Measurements from ENCODE around the gene FOXN3.

The FOXN3 gene

DNA sequence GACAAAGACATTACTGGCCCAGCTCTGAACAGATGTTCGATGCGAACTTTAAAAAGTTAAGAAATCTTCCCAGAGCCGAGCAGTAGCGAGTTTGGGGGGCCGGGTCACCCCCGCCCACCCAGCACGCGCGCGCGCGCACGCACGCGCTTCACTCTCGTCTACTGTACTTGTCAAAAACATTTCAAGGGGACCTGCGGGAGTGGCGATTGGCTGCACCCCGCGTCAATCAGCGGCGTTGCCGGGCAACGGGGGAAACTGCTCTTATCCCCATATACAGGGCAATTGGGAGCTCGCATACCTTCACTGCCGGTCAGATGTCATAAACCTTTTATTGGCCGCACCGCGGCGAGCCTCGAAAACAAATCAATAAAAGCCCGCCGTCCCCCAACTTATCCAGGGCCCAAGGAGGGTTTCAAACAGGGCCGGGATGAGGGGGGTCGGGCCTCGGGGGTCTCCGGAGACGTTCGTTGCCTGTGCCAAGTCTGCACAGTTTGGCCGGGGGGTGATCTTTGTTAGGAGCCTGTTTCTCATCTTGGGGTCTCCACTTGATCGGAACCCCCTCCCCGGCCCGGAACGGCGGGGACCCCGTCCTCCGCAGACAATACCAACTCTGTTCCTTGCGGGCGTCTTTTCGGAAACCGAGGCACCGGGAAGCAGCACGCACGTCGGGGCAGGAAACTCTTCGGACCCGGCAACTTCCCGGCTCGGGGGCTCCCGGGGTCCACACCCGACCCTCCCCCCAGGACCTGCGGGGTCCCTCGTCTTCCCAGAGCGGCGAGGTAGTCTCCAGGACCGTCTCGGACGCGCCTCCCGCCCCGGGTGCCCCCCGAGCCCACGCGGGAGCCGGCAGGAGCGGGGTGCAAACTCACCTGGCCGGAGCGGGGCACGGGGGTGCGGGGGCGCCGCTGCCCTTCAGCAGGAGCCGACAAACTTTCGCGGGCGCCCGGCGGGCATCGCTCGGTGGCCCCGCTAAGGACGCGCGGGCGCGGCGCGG is 734 bp downstream of the FOXN3 start:
- H3K27ac ChIP-seq (ENCODE audit: low read length) = peak overlapping the region; percentile 48
- peaks cover 17% of the 10 kb centered on the region for H3K79me2 ChIP-seq (ENCODE audit: low read length)
- H3K4me2 ChIP-seq (ENCODE audit: low read length) = peak overlapping the region; percentile 90
- no peaks in the 10 kb centered on the region for H3K27me3 ChIP-seq (ENCODE audit: low read depth, low read length)
- peaks cover 12% of the 10 kb centered on the region for H3K36me3 ChIP-seq (replicated peaks; ENCODE audit: low read depth, low read length)
- TF ChIP-seq EZH2phosphoT487 (IDR thresholded peaks at IDR 0.05; ENCODE audit: low read depth) = no peak
- no peaks in the 10 kb centered on the region for H3K9me3 ChIP-seq (ENCODE audit: insufficient read depth, low read length)
- H2AFZ ChIP-seq (ENCODE audit: low read depth, low read length) = peak overlapping the region; percentile 62; the same call in 1 of the 2 replicates
- H3K9ac ChIP-seq (ENCODE audit: low read length) = peak overlapping the region; percentile 85
- peaks cover 12% of the 10 kb centered on the region for H3K4me1 ChIP-seq (ENCODE audit: low read length)
- peak overlapping the region; percentile 94 for H3K4me3 ChIP-seq (ENCODE audit: low read length)
- peaks cover 4% of the 10 kb centered on the region; the same call in 1 of the 2 replicates for H4K20me1 ChIP-seq (ENCODE audit: insufficient read depth, low read length)

- Histone ChIP-seq H3K27ac (ENCODE audit: low read length) (no peak overlapping the region), H3K79me2 (ENCODE audit: low read length) (peaks cover 17% of the 10 kb centered on the region), H3K4me2 (ENCODE audit: low read length) (peak overlapping the region; percentile 90), H3K36me3 (replicated peaks; ENCODE audit: low read depth, low read length) (peaks cover 14% of the 10 kb centered on the region), H3K4me1 (ENCODE audit: low read length) (peaks cover 12% of the 10 kb centered on the region), H2AFZ (ENCODE audit: low read depth, low read length) (no peak overlapping the region), H3K9me3 (ENCODE audit: insufficient read depth, low read length) (no peaks in the 10 kb centered on the region), H3K4me3 (ENCODE audit: low read length) (peak overlapping the region; percentile 94; the same call in 1 of the 2 replicates), H4K20me1 (ENCODE audit: insufficient read depth, low read length) (peaks cover 10% of the 10 kb centered on the region; the same call in 1 of the 2 replicates), H3K9ac (ENCODE audit: low read length) (no peak overlapping the region), H3K27me3 (ENCODE audit: low read depth, low read length) (no peaks in the 10 kb centered on the region)
- TF ChIP-seq EZH2phosphoT487 (IDR thresholded peaks at IDR 0.05; ENCODE audit: low read depth) (no peak), CTCF (IDR thresholded peaks at IDR 0.05; ENCODE audit: low read depth, low read length) (no peak)
Observed at GRCh38 chr14:89415159-89415558, 1.9 kb downstream of the FOXN3 start.

DNA sequence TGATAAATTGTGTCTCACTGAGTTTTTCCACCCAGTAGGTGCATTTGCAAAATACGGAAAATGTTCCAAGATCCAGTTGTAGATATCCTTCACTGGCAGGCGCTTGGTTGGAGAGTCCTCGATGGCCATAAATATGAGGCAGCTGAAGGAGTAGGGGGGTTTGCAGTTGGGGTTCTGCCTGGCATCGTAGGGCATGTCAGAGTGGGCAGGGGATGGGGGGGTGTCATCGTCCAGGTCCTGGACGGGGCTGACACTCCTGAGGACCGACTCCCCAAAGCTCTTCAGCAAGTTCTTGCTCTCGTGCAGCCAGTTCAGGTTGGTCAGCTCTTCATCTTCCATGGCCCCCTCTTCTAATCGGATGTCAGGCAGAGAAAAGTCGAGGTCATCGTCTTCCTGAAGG is 5.1 kb downstream of the FOXN3 start:
- Histone ChIP-seq H3K9me3 (ENCODE audit: insufficient read depth, low read length) (no peaks in the 10 kb centered on the region), H4K20me1 (ENCODE audit: insufficient read depth, low read length) (peaks cover 36% of the 10 kb centered on the region), H3K4me3 (ENCODE audit: low read length) (no peak overlapping the region), H2AFZ (ENCODE audit: low read depth, low read length) (no peak overlapping the region), H3K9ac (ENCODE audit: low read length) (no peak overlapping the region), H3K27ac (ENCODE audit: low read length) (no peak overlapping the region), H3K4me1 (ENCODE audit: low read length) (peaks cover 7% of the 10 kb centered on the region), H3K4me2 (ENCODE audit: low read length) (no peak overlapping the region), H3K36me3 (replicated peaks; ENCODE audit: low read depth, low read length) (peaks cover 11% of the 10 kb centered on the region), H3K79me2 (ENCODE audit: low read length) (peaks cover 32% of the 10 kb centered on the region), H3K27me3 (ENCODE audit: low read depth, low read length) (no peaks in the 10 kb centered on the region)
- TF ChIP-seq EZH2phosphoT487 (IDR thresholded peaks at IDR 0.05; ENCODE audit: low read depth) = no peak
- no peak for TF ChIP-seq CTCF (IDR thresholded peaks at IDR 0.05; ENCODE audit: low read depth, low read length)

DNA sequence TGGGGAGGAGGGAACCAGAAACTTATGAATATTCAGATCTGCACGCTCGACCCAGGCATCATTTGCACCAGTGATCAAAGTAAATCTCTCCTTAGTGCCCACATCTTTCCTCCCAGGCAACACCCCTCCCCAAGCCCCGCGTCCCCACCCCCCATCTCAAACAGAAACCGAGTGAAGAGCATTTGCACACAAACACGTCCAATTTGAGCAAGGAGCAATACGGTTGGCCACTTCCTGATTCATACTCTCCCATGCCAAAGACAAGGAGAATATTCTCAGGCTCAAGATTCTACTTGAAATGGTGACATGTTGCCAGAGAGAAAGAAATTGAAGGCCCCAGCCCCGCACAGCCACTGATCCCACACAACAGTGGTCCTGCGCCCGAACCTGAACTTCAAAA is 7.1 kb downstream of the FOXN3 start:
- H3K4me1 ChIP-seq (ENCODE audit: low read length) = no peaks in the 10 kb centered on the region
- peaks cover 24% of the 10 kb centered on the region for H3K79me2 ChIP-seq (ENCODE audit: low read length)
- peaks cover 49% of the 10 kb centered on the region for H4K20me1 ChIP-seq (ENCODE audit: insufficient read depth, low read length)
- no peaks in the 10 kb centered on the region for H3K9me3 ChIP-seq (ENCODE audit: insufficient read depth, low read length)
- no peak overlapping the region for H3K4me3 ChIP-seq (ENCODE audit: low read length)
- TF ChIP-seq EZH2phosphoT487 (IDR thresholded peaks at IDR 0.05; ENCODE audit: low read depth) (no peak), CTCF (IDR thresholded peaks at IDR 0.05; ENCODE audit: low read depth, low read length) (no peak)
- no peaks in the 10 kb centered on the region for H3K27me3 ChIP-seq (ENCODE audit: low read depth, low read length)
- H3K27ac ChIP-seq (ENCODE audit: low read length) = no peak overlapping the region
- no peak overlapping the region for H2AFZ ChIP-seq (ENCODE audit: low read depth, low read length)
- H3K9ac ChIP-seq (ENCODE audit: low read length) = no peak overlapping the region
- H3K4me2 ChIP-seq (ENCODE audit: low read length) = no peak overlapping the region
- peaks cover 20% of the 10 kb centered on the region for H3K36me3 ChIP-seq (replicated peaks; ENCODE audit: low read depth, low read length)

Data from OCI-LY3 (cell line).